Endothelial cell of umbilical vein (primary cell): ENCODE data around the gene LRRC17. TPM values are rescaled to one million over a fixed set of nuclear protein-coding genes. Genes with fewer than 3 reads are reported as not detected.

Experiments
- BruUV-seq: library from RNA; stranded (reverse); fragments of 400-500 nt; replicated peaks from 2 replicates; lab custom pipeline; 2021; lab: Mats Ljungman, UMichigan
- CTCF ChIA-PET: fragments of 300-600, 350-600 bp; sonication (Branson Sonifier 250); formaldehyde crosslinking; loops from one replicate; lab custom pipeline; 2021; ENCODE audit warnings: antibody characterized with exemption, inconsistent platforms; lab: Charles Lee
- POLR2A ChIA-PET: fragments of 300-600, 350-600 bp; sonication (Branson Sonifier 250); formaldehyde crosslinking; loops from one replicate; lab custom pipeline; 2021; ENCODE audit warnings: antibody characterized with exemption, inconsistent platforms; lab: Charles Lee
- DNase-seq: peaks from one replicate; pipeline ENCODE4 v3.0.0-alpha.2; 2011; ENCODE audit warnings: low read depth, low spot score
- FAIRE-seq: peaks from 2 replicates; lab custom pipeline; 2011; peaks lifted over from hg19 to GRCh38; lab: Jason Lieb, UNC
- H2AFZ ChIP-seq: 2 replicates; pipeline ENCODE4 v1.6.0; 2012; ENCODE audit warnings: low read depth, low read length, control low read depth, inconsistent platforms
- H3K27ac ChIP-seq: 2 replicates; pipeline ENCODE4 v1.5.1; 2011; ENCODE audit warnings: low read depth, mild to moderate bottlenecking, control low read depth, low read length, moderate library complexity; ENCODE audit not compliant: insufficient read depth
- H3K27me3 ChIP-seq, 2 experiments: 2 replicates each; pipeline versions ENCODE4 v1.6.0 to v1.6.1; 2011; ENCODE audit warnings: low read length in 2 of 2, mixed read lengths in 1 of 2; ENCODE audit not compliant: control insufficient read depth in 2 of 2, insufficient read depth in 2 of 2
- H3K36me3 ChIP-seq, 2 experiments: 2 replicates in 1 of 2; 3 replicates in 1 of 2; pipeline ENCODE4 v1.5.1; 2011; ENCODE audit warnings: low read length in 2 of 2, mild to moderate bottlenecking in 1 of 2, moderate library complexity in 1 of 2; ENCODE audit not compliant: control insufficient read depth in 2 of 2, insufficient read depth in 2 of 2; ENCODE audit errors: extremely low read depth in 1 of 2
- H3K4me1 ChIP-seq: 3 replicates; pipeline ENCODE4 v1.5.1; 2011; ENCODE audit warnings: mild to moderate bottlenecking, low read length; ENCODE audit not compliant: control insufficient read depth, insufficient read depth; ENCODE audit errors: extremely low read depth
- H3K4me2 ChIP-seq: 2 replicates; pipeline ENCODE4 v1.6.1; 2011; ENCODE audit warnings: low read length, control low read depth, mixed read lengths; ENCODE audit not compliant: insufficient read depth
- H3K4me3 ChIP-seq, 3 experiments: fragments of 200-600 bp in 1 of 3; sonication (generic), shearing (Covaris generic) in 1 of 3; replicated peaks in 1 of 3; 2 replicates each; pipeline ENCODE4 v1.5.1; 2011 to 2016; ENCODE audit warnings: control low read depth in 3 of 3, low read length in 3 of 3, mild to moderate bottlenecking in 2 of 3, inconsistent platforms in 1 of 3, low read depth in 1 of 3, moderate library complexity in 1 of 3; ENCODE audit not compliant: insufficient read depth in 1 of 3
- H3K79me2 ChIP-seq: 2 replicates; pipeline ENCODE4 v1.6.0; 2012; ENCODE audit warnings: low read length, inconsistent platforms; ENCODE audit not compliant: control insufficient read depth, insufficient read depth
- H3K9ac ChIP-seq: replicated peaks from 2 replicates; pipeline ENCODE3; 2011; ENCODE audit warnings: low read length, control low read depth; ENCODE audit not compliant: insufficient read depth; ENCODE audit errors: extremely low read depth
- H3K9me1 ChIP-seq: replicated peaks from 3 replicates; pipeline ENCODE4 v1.6.0; 2011; ENCODE audit warnings: mild to moderate bottlenecking, low read length; ENCODE audit not compliant: control insufficient read depth, insufficient read depth; ENCODE audit errors: extremely low read depth
- H3K9me3 ChIP-seq: replicated peaks from 2 replicates; pipeline ENCODE4 v1.5.1; 2012; ENCODE audit warnings: low read length, inconsistent platforms; ENCODE audit not compliant: control insufficient read depth, insufficient read depth
- H4K20me1 ChIP-seq: replicated peaks from 2 replicates; pipeline ENCODE3; 2011; ENCODE audit warnings: mild to moderate bottlenecking, low read length; ENCODE audit not compliant: control insufficient read depth, insufficient read depth; ENCODE audit errors: extremely low read depth
- CTCF ChIP-seq, 2 donors: IDR thresholded peaks; 1 replicate in 1 of 2; 2 replicates in 1 of 2; pipeline ENCODE4 v1.5.1; 2011; ENCODE audit warnings: low read length in 2 of 2, mild to moderate bottlenecking in 2 of 2, moderate library complexity in 2 of 2, control low read depth in 1 of 2, inconsistent platforms in 1 of 2, low read depth in 1 of 2; ENCODE audit not compliant: insufficient read depth in 1 of 2; ENCODE audit errors: extremely low read depth in 1 of 2
- EZH2 ChIP-seq: IDR thresholded peaks from 2 replicates; pipeline ENCODE4 v1.6.1; 2012; ENCODE audit warnings: borderline replicate concordance, low read depth, mild to moderate bottlenecking, moderate library complexity, low read length, inconsistent platforms; ENCODE audit not compliant: severe bottlenecking
- FOS ChIP-seq: IDR thresholded peaks from 2 replicates; pipeline ENCODE4 v1.6.1; 2011; ENCODE audit warnings: mild to moderate bottlenecking, low read length, moderate library complexity, borderline replicate concordance; ENCODE audit not compliant: insufficient read depth
- GATA2 ChIP-seq: IDR thresholded peaks from 2 replicates; pipeline ENCODE4 v1.7.0; 2011; ENCODE audit warnings: low read depth, mild to moderate bottlenecking, moderate library complexity, mixed read lengths, low read length; ENCODE audit not compliant: insufficient read length, insufficient read depth
- JUN ChIP-seq: IDR thresholded peaks from 2 replicates; pipeline ENCODE4 v1.6.1; 2011; ENCODE audit warnings: borderline replicate concordance, low read depth; ENCODE audit not compliant: insufficient read length, insufficient read depth
- MAX ChIP-seq: IDR thresholded peaks from 2 replicates; pipeline ENCODE4 v1.6.1; 2011; ENCODE audit not compliant: insufficient read depth, insufficient read length
- MYC ChIP-seq: IDR thresholded peaks from one replicate; pipeline ENCODE4 v1.6.1; 2011; ENCODE audit warnings: mild to moderate bottlenecking, low read depth, low read length
- POLR2A ChIP-seq: IDR thresholded peaks from 2 replicates; pipeline ENCODE4 v1.6.1; 2012; ENCODE audit warnings: low read depth, mild to moderate bottlenecking, control low read depth, low read length
- POLR2AphosphoS5 ChIP-seq: IDR thresholded peaks from 2 replicates; pipeline ENCODE4 v1.6.1; 2012; ENCODE audit warnings: low read depth, mild to moderate bottlenecking, control low read depth, low read length, moderate library complexity; ENCODE audit not compliant: insufficient read depth
- dilution Hi-C: fragments of 300-500 bp; cut with MboI; formaldehyde crosslinking; loops from one replicate; pipeline ENCODE4 v1.15.0; 2019; ENCODE audit warnings: low sequenced_read_pairs; ENCODE audit not compliant: extremely low pct_ligation_motif_present
- intact Hi-C: fragments of 100-400 bp; cut with micrococcal nuclease; formaldehyde crosslinking; loops from one replicate; pipeline ENCODE4 v1.10.0; 2022
- polyA plus RNA-seq, 4 experiments: library from polyadenylated mRNA; depleted of rRNA in 3 of 4; stranded (reverse) in 3 of 4; unstranded in 1 of 4; fragments of >200 nt; gene quantifications; 2 replicates each; pipeline versions ENCODE4 v1.2.1 to v1.2.3, GENCODE V29; 2011 to 2012; ENCODE audit warnings: missing spikeins in 1 of 4
- total RNA-seq: library from RNA; stranded (reverse); gene quantifications from 2 replicates; pipeline ENCODE4 v1.2.3, GENCODE V29; 2021

LRRC17 gene
- total and polyA plus RNA-seq, 2 donors (not counting 3 experiments of a cell fraction or from before 2014, with no cell fraction given) = 22.7 to 33.7 TPM

GRCh38 chr7:102935450-102936115 is 22.8 kb downstream of the LRRC17 start:
- H3K79me2 ChIP-seq = no peaks in the 10 kb centered on the region
- dilution Hi-C loops = no loop called here
- CTCF ChIA-PET = interaction anchor here (1.4 kb wide), 1 partner anchor 9 kb away, joined by 3 read pairs; no protein-coding TSS in a partner anchor

More at GRCh38 chr7:102935450-102936115, 22.8 kb downstream of the LRRC17 start:
- BruUV-seq = no TSS peak
- no peaks in the 10 kb centered on the region for H3K9me3 ChIP-seq
- H3K9ac ChIP-seq = no peak overlapping the region
- intact Hi-C loops = no loop called here
- no peaks in the 10 kb centered on the region for H3K9me1 ChIP-seq
- no peak overlapping the region for H3K4me2 ChIP-seq
- FAIRE-seq = no peak
- no peaks in the 10 kb centered on the region for H3K27me3 ChIP-seq
- peaks cover 18% of the 10 kb centered on the region for H3K4me1 ChIP-seq
- H3K4me3 ChIP-seq = no peak overlapping the region
- no peak overlapping the region for H3K27ac ChIP-seq
- H3K36me3 ChIP-seq = no peaks in the 10 kb centered on the region
- POLR2A ChIA-PET = no interaction called here
- no peaks in the 10 kb centered on the region for H4K20me1 ChIP-seq
- no peak overlapping the region for H2AFZ ChIP-seq
- no peak for DNase-seq
- TF ChIP-seq JUN = no peak
- TF ChIP-seq POLR2A = no peak
- TF ChIP-seq CTCF (IDR thresholded peaks at IDR 0.05; ENCODE audit: extremely low read depth in 1 of 2, insufficient read depth in 1 of 2, low read depth in 1 of 2, low read length in 2 of 2) = no peak
- no peak for TF ChIP-seq GATA2
- no peak for TF ChIP-seq EZH2
- TF ChIP-seq MAX = no peak
- TF ChIP-seq MYC = no peak
- no peak for TF ChIP-seq POLR2AphosphoS5
- TF ChIP-seq FOS = no peak
